Peyer's patch (tissue), 4 donors: ENCODE measurements around the gene ELK4. TPM values are rescaled to one million over a fixed set of nuclear protein-coding genes. Genes with fewer than 3 reads are reported as not detected.
A peak's percentile ranks its signal among the peaks of the same experiment; 100 is the strongest.

Source experiments
- DNase-seq, 3 donors: peaks; one replicate each; pipeline ENCODE4 v3.0.0-alpha.2; 2017 to 2019
- H3K27ac ChIP-seq, 4 donors: fragments of 200-600 bp; sonication (generic); one replicate each; pipeline ENCODE4 v1.5.1; 2016 to 2019
- H3K27me3 ChIP-seq, 2 donors: fragments of 200-600 bp; sonication (generic); one replicate each; pipeline ENCODE4 v1.5.1; 2019
- H3K36me3 ChIP-seq, 3 donors: fragments of 200-600 bp; sonication (generic); one replicate each; pipeline ENCODE4 v1.5.1; 2016 to 2019
- H3K4me1 ChIP-seq, 4 donors: fragments of 200-600 bp; sonication (generic); one replicate each; pipeline ENCODE4 v1.5.1; 2016 to 2019
- H3K4me3 ChIP-seq, 4 donors: fragments of 200-600 bp; sonication (generic); 1 replicate in 3 of 4; 2 replicates in 1 of 4; pipeline ENCODE4 v1.5.1; 2016 to 2019; ENCODE audit warnings: mild to moderate bottlenecking in 1 of 4
- H3K9me3 ChIP-seq, 4 donors: fragments of 200-600 bp; sonication (generic); one replicate each; pipeline ENCODE4 v1.5.1; 2016 to 2019; ENCODE audit warnings: mild to moderate bottlenecking in 1 of 4
- CTCF ChIP-seq, 6 experiments: fragments of 450-650 bp in 4 of 6; fragments of 200-600 bp in 2 of 6; sonication (generic) in 1 of 6; IDR thresholded peaks; one replicate each; pipeline ENCODE4 v1.5.1; 2017 to 2019; ENCODE audit warnings: antibody characterized with exemption in 6 of 6, mild to moderate bottlenecking in 3 of 6, moderate library complexity in 1 of 6
- POLR2A ChIP-seq, 2 donors: fragments of 450-650 bp; IDR thresholded peaks; one replicate each; pipeline ENCODE4 v1.5.1; 2017; ENCODE audit warnings: antibody characterized with exemption in 2 of 2, mild to moderate bottlenecking in 2 of 2, moderate library complexity in 2 of 2
- total RNA-seq, 4 donors: library from RNA; depleted of rRNA; stranded (reverse); fragments of >200 nt; gene quantifications; one replicate each; pipeline ENCODE4 v1.1.0, GENCODE V29; 2016

ELK4 gene
- total RNA-seq, 4 donors from 2014 or later: 16.6 to 66.8 (median 23.7) TPM

- no peak for TF ChIP-seq CTCF (IDR thresholded peaks at IDR 0.05)
- Histone ChIP-seq H3K4me3 (no peak overlapping the region), H3K9me3 (no peaks in the 10 kb centered on the region), H3K4me1 (peaks cover 0 to 39% (median 16%) of the 10 kb centered on the region in 4 donors), H3K27ac (no peak overlapping the region), H3K27me3 (no peaks in the 10 kb centered on the region), H3K36me3 (peaks cover 0 to 7% (median 0%) of the 10 kb centered on the region in 3 donors)
- no peak for DNase-seq
Observed at GRCh38 chr1:205662135-205662738, 30.4 kb upstream of the ELK4 start.

DNA sequence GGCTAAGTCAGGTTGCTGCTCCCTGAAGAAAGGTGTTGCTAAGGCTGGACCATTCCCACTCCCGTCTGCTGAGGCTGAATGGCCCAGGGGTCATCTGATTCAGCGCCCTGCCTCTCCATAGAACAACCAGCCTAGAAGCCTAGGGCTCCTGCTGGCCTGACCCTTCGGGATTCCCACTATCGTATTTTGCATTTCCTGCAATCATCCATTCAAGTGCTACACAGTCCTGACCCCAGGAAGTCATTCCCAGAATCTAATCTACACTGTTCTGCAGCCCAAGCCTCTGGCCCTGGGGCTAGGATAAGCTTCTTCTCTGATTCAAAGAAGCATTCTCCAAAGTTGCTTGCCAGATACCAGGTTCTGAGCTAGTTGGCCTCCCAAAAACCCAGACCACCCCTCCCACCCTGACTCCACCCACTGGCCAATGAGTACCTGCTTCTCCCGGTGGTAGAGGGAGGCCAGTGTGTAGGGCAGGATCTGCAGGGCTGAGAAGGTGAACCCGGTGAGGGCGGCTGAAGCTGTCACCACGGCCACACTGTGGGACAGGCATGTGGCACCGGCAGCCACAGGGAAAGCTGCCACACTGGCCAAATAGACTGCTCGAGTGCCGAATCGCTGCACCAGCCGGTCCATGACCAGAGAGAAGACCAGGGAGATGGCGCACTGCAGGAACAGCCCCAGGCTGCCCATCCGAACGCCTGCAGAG lies 29.8 kb upstream of the ELK4 start:
- no peak for DNase-seq
- Histone ChIP-seq H3K36me3 (peaks cover 0 to 7% (median 0%) of the 10 kb centered on the region in 3 donors), H3K4me3 (no peak overlapping the region), H3K27me3 (no peaks in the 10 kb centered on the region), H3K9me3 (no peaks in the 10 kb centered on the region), H3K27ac (no peak overlapping the region), H3K4me1 (peaks cover 0 to 35% (median 15%) of the 10 kb centered on the region in 4 donors)
- TF ChIP-seq POLR2A (IDR thresholded peaks at IDR 0.05) (no peak), CTCF (IDR thresholded peaks at IDR 0.05) (no peak)

DNA sequence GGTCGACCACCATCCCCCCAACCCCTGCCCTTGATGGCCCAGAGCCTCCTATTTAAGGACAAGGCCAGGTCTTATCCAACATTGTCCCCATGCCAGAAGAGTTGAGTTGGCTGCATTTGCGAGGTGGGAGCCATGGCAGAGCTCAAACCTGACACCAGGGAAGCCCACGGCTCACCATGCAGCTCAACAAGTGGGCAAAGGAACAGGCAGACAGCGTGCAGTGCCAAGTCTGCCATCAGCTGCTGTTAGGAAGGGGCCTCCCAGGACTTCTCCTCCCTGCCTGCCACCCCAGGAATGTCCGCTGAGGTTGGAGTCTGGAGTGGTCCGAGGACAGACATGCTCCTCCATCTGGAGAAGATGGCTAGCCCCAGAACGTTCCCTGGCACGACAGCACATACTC lies 28.6 kb upstream of the ELK4 start:
- Histone ChIP-seq H3K4me1 (peaks cover 0 to 23% (median 11%) of the 10 kb centered on the region in 4 donors), H3K9me3 (no peaks in the 10 kb centered on the region), H3K27me3 (no peaks in the 10 kb centered on the region), H3K36me3 (peaks cover 0 to 7% (median 0%) of the 10 kb centered on the region in 3 donors), H3K27ac (no peak overlapping the region), H3K4me3 (no peak overlapping the region)
- TF ChIP-seq CTCF (IDR thresholded peaks at IDR 0.05): no peak
- no peak for TF ChIP-seq POLR2A (IDR thresholded peaks at IDR 0.05)
- DNase-seq: no peak

GRCh38 chr1:205658943-205659581 lies 27.3 kb upstream of the ELK4 start:
- Histone ChIP-seq H3K4me1 (peaks cover 0 to 10% (median 3%) of the 10 kb centered on the region in 4 donors), H3K4me3 (no peak overlapping the region), H3K27ac (no peak overlapping the region), H3K9me3 (no peaks in the 10 kb centered on the region), H3K36me3 (peaks cover 0 to 7% (median 0%) of the 10 kb centered on the region in 3 donors), H3K27me3 (no peaks in the 10 kb centered on the region)
- TF ChIP-seq POLR2A (IDR thresholded peaks at IDR 0.05) (no peak), CTCF (IDR thresholded peaks at IDR 0.05) (peak; percentile 66 to 94 (median 86))
- peak; percentile 82 to 89 (median 87) for DNase-seq

DNA sequence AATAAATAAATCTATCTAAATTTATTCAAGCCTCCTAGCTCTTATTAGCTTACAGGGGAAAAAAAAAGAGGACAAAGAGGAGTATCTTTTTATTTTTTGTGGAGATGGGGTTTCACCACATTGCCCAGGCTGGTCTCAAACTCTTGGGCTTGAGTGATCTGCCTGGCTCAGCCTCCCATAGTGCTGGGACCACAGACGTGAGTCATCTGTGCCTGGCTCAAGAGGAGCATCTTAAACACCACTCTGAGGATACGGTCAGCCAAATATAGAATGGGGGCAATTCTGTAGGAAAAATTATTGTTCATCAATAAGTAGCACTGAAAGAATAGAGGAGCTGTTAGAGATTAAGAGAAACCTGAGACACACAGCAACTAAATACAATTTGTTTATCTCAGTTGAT lies 24.4 kb upstream of the ELK4 start:
- DNase-seq: no peak
- Histone ChIP-seq H3K27me3 (no peaks in the 10 kb centered on the region), H3K9me3 (no peaks in the 10 kb centered on the region), H3K27ac (no peak overlapping the region), H3K4me3 (no peak overlapping the region), H3K36me3 (peaks cover 0 to 3% (median 0%) of the 10 kb centered on the region in 3 donors), H3K4me1 (peaks cover 0 to 5% (median 3%) of the 10 kb centered on the region in 4 donors)
- no peak for TF ChIP-seq CTCF (IDR thresholded peaks at IDR 0.05)
- TF ChIP-seq POLR2A (IDR thresholded peaks at IDR 0.05): no peak
